Type B pancreatic cell (in vitro differentiated cells): Measurements from ENCODE around the gene GRIN1. TPM values are rescaled to one million over a fixed set of nuclear protein-coding genes. Genes with fewer than 3 reads are reported as not detected.

Source experiments
- DNase-seq: peaks from one replicate; pipeline ENCODE4 v3.0.0; 2021; ENCODE audit warnings: mixed read lengths; ENCODE audit not compliant: unreplicated experiment; ENCODE audit errors: extremely low spot score
- H3K27ac Mint-ChIP-seq: 2 replicates; pipeline ENCODE4 v1.8.0; 2021; ENCODE audit warnings: mild to moderate bottlenecking, mixed read lengths
- H3K27me3 Mint-ChIP-seq: 2 replicates; pipeline ENCODE4 v1.8.0; 2021; ENCODE audit warnings: mixed read lengths
- H3K36me3 Mint-ChIP-seq: 2 replicates; pipeline ENCODE4 v1.8.0; 2021; ENCODE audit warnings: mixed read lengths
- H3K4me1 Mint-ChIP-seq: one replicate; pipeline ENCODE4 v1.8.0; 2021; ENCODE audit warnings: mixed read lengths; ENCODE audit not compliant: unreplicated experiment
- H3K4me3 Mint-ChIP-seq: 2 replicates; pipeline ENCODE4 v1.8.0; 2021; ENCODE audit warnings: mild to moderate bottlenecking, mixed read lengths
- H3K9me3 Mint-ChIP-seq: 2 replicates; pipeline ENCODE4 v1.8.0; 2021; ENCODE audit warnings: mixed read lengths
- total RNA-seq: library from RNA; stranded (reverse); gene quantifications from 2 replicates; pipeline ENCODE4 v1.2.1, GENCODE V29; 2021; ENCODE audit warnings: low replicate concordance
- TF ChIP-seq, protein P1 (sequence below): fragments of 200-600 bp; sonication (generic); conservative IDR thresholded peaks from 2 replicates; pipeline ENCODE4 v1.5.0; 2021; ENCODE audit warnings: antibody characterized with exemption, mild to moderate bottlenecking

GRIN1 gene
- total RNA-seq, 1 donor from 2014 or later = 0.94 TPM

GRCh38 chr9:137141050-137141810 lies 2.3 kb downstream of the GRIN1 start:
- no peak for DNase-seq
- Mint-ChIP-seq H3K9me3 (no peaks in the 10 kb centered on the region), H3K4me1 (no peaks in the 10 kb centered on the region), H3K27me3 (peaks cover 70% of the 10 kb centered on the region), H3K27ac (no peak overlapping the region), H3K4me3 (no peak overlapping the region), H3K36me3 (no peaks in the 10 kb centered on the region)
- TF ChIP-seq, protein P1, sequence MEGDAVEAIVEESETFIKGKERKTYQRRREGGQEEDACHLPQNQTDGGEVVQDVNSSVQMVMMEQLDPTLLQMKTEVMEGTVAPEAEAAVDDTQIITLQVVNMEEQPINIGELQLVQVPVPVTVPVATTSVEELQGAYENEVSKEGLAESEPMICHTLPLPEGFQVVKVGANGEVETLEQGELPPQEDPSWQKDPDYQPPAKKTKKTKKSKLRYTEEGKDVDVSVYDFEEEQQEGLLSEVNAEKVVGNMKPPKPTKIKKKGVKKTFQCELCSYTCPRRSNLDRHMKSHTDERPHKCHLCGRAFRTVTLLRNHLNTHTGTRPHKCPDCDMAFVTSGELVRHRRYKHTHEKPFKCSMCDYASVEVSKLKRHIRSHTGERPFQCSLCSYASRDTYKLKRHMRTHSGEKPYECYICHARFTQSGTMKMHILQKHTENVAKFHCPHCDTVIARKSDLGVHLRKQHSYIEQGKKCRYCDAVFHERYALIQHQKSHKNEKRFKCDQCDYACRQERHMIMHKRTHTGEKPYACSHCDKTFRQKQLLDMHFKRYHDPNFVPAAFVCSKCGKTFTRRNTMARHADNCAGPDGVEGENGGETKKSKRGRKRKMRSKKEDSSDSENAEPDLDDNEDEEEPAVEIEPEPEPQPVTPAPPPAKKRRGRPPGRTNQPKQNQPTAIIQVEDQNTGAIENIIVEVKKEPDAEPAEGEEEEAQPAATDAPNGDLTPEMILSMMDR = no peak

GRCh38 chr9:137141976-137142936 lies 3.3 kb downstream of the GRIN1 start:
- peaks cover 63% of the 10 kb centered on the region for H3K27me3 Mint-ChIP-seq
- H3K4me3 Mint-ChIP-seq = no peak overlapping the region

DNA sequence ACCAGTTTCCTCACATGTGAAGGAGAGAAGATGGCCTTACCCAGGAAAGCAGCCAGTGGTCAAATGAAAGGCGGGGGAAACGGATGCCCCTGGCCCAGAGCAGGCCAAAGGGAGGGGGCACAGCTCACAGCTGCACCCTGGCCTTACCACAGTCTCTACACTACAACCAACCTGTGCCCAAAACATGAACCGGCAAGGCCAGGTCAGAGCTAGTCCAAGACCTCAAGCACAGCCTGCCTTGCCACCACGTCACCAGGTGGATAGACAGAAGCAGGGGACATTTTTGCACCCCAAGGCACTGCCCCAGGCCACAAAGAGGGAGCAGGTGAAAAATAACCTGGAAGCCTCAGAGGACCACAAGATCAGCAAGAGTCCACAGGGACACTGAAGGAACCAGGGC lies 4.5 kb downstream of the GRIN1 start:
- no peak overlapping the region for H3K27ac Mint-ChIP-seq
- H3K27me3 Mint-ChIP-seq = peaks cover 57% of the 10 kb centered on the region
- no peaks in the 10 kb centered on the region for H3K36me3 Mint-ChIP-seq

More at GRCh38 chr9:137141976-137142936, 3.3 kb downstream of the GRIN1 start:
- no peaks in the 10 kb centered on the region for H3K36me3 Mint-ChIP-seq
- DNase-seq = no peak
- no peaks in the 10 kb centered on the region for H3K9me3 Mint-ChIP-seq
- H3K4me1 Mint-ChIP-seq = no peaks in the 10 kb centered on the region
- TF ChIP-seq, protein P1 = no peak
- no peak overlapping the region for H3K27ac Mint-ChIP-seq

DNA sequence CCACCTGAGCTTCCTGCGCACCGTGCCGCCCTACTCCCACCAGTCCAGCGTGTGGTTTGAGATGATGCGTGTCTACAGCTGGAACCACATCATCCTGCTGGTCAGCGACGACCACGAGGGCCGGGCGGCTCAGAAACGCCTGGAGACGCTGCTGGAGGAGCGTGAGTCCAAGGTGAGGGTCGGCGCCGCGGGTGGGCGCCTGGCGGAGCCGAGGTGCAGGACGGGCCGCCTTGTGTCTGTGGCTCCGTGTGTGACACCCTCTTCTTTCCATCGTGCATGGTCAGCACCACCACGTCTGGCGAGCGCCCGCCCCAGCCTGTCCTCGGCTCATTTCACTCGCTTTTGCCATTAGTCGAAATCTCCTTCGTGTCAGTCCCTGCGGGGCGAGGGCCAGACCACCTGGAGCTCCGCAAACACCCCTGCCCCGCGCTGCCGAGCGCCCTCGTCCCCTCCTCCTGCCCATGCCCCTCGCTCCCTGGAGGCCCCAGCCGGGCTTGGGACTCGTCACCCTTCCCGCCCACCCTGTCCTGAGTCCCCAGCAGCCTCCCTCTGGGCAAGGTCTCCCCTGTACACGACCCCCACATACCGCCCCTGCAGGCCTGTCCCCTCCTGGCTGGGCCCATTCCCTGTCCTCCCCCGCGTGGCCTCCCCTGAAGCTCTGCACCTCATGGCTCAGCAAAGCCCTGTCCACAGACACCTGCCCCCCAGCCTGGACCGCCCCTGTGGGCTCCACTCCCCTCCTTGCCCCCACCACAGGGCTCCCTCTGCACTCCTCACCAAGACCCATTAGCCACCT lies 7.0 kb downstream of the GRIN1 start:
- Mint-ChIP-seq H3K4me1 (no peaks in the 10 kb centered on the region), H3K9me3 (no peaks in the 10 kb centered on the region), H3K27me3 (peaks cover 39% of the 10 kb centered on the region), H3K4me3 (no peak overlapping the region), H3K27ac (no peak overlapping the region), H3K36me3 (no peaks in the 10 kb centered on the region)
- no peak for DNase-seq
- TF ChIP-seq, protein P1 = no peak

More for the DNA sequence above, 4.5 kb downstream of the GRIN1 start:
- Mint-ChIP-seq H3K4me3 (no peak overlapping the region), H3K4me1 (no peaks in the 10 kb centered on the region), H3K9me3 (no peaks in the 10 kb centered on the region)
- no peak for DNase-seq
- TF ChIP-seq, protein P1 = no peak

DNA sequence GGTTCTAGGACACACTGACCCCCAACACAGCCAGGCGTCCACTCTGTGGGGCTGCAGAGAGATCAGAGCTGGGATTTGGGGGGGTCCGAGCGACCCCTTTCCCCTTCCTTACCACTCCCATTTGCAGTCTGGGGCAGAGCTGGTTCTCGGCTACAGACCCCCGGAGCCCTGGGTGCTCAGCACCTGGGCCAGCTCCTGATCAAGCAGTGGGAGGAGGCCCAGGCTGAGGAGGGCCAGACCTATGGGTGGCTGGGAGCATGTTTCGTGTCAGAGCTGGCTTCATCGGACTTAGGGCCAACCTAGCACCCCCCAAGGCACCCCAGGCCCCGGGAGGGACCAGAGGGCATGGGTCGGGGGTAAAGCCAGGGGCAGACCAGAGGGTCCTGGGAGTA lies 7.6 kb downstream of the GRIN1 start:
- DNase-seq = no peak
- no peaks in the 10 kb centered on the region for H3K9me3 Mint-ChIP-seq
- H3K4me1 Mint-ChIP-seq = no peaks in the 10 kb centered on the region
- peaks cover 35% of the 10 kb centered on the region for H3K27me3 Mint-ChIP-seq
- H3K4me3 Mint-ChIP-seq = no peak overlapping the region
- no peaks in the 10 kb centered on the region for H3K36me3 Mint-ChIP-seq
- TF ChIP-seq, protein P1 = no peak
- no peak overlapping the region for H3K27ac Mint-ChIP-seq
